SK-N-SH treated with all-trans-retinoic acid at 6 μM for 48 hours (cell line): Measurements from ENCODE around the gene REV3L.

Source experiments
- ARNTL ChIP-seq: fragments of 450-650 bp; formaldehyde crosslinking; IDR thresholded peaks from 2 replicates; pipeline ENCODE4 v1.5.0; 2020; ENCODE audit warnings: low read depth, mild to moderate bottlenecking, moderate library complexity, borderline replicate concordance
- BACH2 ChIP-seq: fragments of 250-450 bp; sonication (Bioruptor Pico); IDR thresholded peaks from 2 replicates; pipeline ENCODE4 v1.9.0; 2021; ENCODE audit warnings: mild to moderate bottlenecking, borderline replicate concordance
- CSDC2 ChIP-seq: fragments of 250-450 bp; sonication (Bioruptor Pico); IDR thresholded peaks from 2 replicates; pipeline ENCODE4 v1.5.0; 2020; ENCODE audit warnings: mild to moderate bottlenecking, moderate library complexity
- PATZ1 ChIP-seq: fragments of 250-450 bp; sonication (Bioruptor Pico); IDR thresholded peaks from 2 replicates; pipeline ENCODE4 v1.8.0; 2020; ENCODE audit warnings: mild to moderate bottlenecking, moderate library complexity, borderline replicate concordance
- ZFP3 ChIP-seq: fragments of 250-450 bp; sonication (Bioruptor Pico); IDR thresholded peaks from 2 replicates; pipeline ENCODE4 v1.5.0; 2020; ENCODE audit warnings: mild to moderate bottlenecking, moderate library complexity
- ZFP30 ChIP-seq: fragments of 450-650 bp; formaldehyde crosslinking; IDR thresholded peaks from 2 replicates; pipeline ENCODE4 v1.5.0; 2022; ENCODE audit warnings: mild to moderate bottlenecking, moderate library complexity
- ZNF565 ChIP-seq: fragments of 450-650 bp; formaldehyde crosslinking; conservative IDR thresholded peaks from 2 replicates; pipeline ENCODE4 v1.5.0; 2020; ENCODE audit warnings: low read depth, mild to moderate bottlenecking, moderate library complexity
- ZNF8 ChIP-seq: fragments of 450-650 bp; formaldehyde crosslinking; IDR thresholded peaks from 2 replicates; pipeline ENCODE4 v1.5.0; 2020; ENCODE audit warnings: mild to moderate bottlenecking, moderate library complexity

- TF ChIP-seq ZNF8 (no peak), PATZ1 (CRISPR knock-in tag) (no peak), ZFP3 (CRISPR knock-in tag) (no peak), ZNF565 (CRISPR knock-in tag) (no peak), ZFP30 (CRISPR knock-in tag) (no peak), ARNTL (CRISPR knock-in tag) (no peak), BACH2 (CRISPR knock-in tag) (no peak), CSDC2 (CRISPR knock-in tag) (no peak)
These were observed 199.3 kb downstream of the REV3L start for GRCh38 chr6:111283707-111284106.
